ENCODE results near the gene TTLL5.

Gene TTLL5

DNA sequence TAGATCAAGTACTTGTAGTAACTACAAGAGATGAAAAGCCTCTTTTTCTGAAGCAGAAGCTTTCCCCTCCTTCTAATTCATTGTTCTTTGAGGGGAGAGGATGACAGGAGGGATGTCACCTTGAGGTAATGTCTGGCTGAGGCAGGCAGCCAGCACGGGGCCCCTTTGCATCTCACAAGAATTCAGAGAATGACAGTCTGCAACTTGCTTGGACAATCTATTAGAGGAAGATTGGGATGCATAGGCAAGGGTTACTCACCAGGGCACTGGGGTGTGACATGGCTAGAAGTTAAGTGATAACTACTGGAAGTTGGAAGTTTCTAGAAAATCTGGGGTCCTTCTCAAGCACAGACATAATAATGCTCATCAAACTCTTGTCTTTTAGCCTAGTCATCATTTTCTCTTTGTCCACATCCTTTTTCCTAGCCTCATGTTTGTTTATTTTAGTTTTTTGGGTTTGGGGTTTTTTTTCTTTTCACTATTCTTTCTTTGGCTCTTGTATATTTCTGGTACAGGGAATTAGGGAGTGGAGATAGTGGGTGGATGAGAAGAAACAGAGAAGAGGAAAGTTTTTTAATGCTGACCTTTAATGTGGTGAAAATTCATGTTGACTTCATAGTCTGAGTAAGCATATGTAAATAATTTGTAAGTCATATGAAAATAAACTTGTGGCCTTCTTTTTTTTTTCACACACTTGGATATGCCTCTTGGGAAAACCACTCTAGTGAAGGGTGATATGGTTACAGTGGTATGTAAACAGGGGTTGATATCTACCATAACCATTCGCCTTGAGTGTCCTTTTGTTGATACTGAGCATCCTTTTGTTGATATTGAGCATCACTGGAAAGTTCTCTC is 55.1 kb downstream of the TTLL5 start:
- TF ChIP-seq, protein P1, sequence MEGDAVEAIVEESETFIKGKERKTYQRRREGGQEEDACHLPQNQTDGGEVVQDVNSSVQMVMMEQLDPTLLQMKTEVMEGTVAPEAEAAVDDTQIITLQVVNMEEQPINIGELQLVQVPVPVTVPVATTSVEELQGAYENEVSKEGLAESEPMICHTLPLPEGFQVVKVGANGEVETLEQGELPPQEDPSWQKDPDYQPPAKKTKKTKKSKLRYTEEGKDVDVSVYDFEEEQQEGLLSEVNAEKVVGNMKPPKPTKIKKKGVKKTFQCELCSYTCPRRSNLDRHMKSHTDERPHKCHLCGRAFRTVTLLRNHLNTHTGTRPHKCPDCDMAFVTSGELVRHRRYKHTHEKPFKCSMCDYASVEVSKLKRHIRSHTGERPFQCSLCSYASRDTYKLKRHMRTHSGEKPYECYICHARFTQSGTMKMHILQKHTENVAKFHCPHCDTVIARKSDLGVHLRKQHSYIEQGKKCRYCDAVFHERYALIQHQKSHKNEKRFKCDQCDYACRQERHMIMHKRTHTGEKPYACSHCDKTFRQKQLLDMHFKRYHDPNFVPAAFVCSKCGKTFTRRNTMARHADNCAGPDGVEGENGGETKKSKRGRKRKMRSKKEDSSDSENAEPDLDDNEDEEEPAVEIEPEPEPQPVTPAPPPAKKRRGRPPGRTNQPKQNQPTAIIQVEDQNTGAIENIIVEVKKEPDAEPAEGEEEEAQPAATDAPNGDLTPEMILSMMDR (IDR thresholded peaks at IDR 0.05; ENCODE audit: insufficient read depth, low read length), result no peak
- TF ChIP-seq GABPA (IDR thresholded peaks at IDR 0.05; ENCODE audit: low read depth), result no peak
- no peak for TF ChIP-seq SPI1 (IDR thresholded peaks at IDR 0.05; ENCODE audit: borderline replicate concordance, low read depth)
- TF ChIP-seq POLR2AphosphoS5 (IDR thresholded peaks at IDR 0.05; ENCODE audit: low read depth), result no peak
- TF ChIP-seq, protein P2, sequence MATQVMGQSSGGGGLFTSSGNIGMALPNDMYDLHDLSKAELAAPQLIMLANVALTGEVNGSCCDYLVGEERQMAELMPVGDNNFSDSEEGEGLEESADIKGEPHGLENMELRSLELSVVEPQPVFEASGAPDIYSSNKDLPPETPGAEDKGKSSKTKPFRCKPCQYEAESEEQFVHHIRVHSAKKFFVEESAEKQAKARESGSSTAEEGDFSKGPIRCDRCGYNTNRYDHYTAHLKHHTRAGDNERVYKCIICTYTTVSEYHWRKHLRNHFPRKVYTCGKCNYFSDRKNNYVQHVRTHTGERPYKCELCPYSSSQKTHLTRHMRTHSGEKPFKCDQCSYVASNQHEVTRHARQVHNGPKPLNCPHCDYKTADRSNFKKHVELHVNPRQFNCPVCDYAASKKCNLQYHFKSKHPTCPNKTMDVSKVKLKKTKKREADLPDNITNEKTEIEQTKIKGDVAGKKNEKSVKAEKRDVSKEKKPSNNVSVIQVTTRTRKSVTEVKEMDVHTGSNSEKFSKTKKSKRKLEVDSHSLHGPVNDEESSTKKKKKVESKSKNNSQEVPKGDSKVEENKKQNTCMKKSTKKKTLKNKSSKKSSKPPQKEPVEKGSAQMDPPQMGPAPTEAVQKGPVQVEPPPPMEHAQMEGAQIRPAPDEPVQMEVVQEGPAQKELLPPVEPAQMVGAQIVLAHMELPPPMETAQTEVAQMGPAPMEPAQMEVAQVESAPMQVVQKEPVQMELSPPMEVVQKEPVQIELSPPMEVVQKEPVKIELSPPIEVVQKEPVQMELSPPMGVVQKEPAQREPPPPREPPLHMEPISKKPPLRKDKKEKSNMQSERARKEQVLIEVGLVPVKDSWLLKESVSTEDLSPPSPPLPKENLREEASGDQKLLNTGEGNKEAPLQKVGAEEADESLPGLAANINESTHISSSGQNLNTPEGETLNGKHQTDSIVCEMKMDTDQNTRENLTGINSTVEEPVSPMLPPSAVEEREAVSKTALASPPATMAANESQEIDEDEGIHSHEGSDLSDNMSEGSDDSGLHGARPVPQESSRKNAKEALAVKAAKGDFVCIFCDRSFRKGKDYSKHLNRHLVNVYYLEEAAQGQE (IDR thresholded peaks at IDR 0.05; ENCODE audit: insufficient replicate concordance, low read depth), result no peak
- Histone ChIP-seq H3K27me3 (ENCODE audit: insufficient read depth, poor library complexity, severe bottlenecking) (no peaks in the 10 kb centered on the region), H3K4me3 (replicated peaks; ENCODE audit: insufficient read depth, low read length) (no peak overlapping the region), H3K27ac (replicated peaks) (no peak overlapping the region)
- DNase-seq (ENCODE audit: low read depth in 1 of 2, low spot score in 1 of 2), result no peak

DNA sequence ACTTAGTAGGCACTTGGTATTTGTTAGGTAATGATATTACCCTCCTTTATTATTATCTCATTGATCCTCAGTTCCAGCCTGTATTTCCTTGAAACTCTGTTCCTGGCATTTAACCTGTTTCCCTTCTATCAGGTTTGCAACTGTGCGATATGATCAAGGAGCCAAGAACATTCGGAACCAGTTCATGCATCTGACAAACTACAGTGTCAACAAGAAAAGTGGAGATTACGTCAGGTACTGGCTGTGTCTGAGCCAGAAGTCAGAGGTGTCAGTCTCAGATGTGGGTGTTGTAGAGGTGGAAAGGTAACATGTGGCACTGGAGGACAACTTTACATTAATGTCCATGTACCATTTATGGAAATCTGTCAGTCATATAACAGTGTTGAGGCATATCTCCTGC is 56.7 kb downstream of the TTLL5 start:
- Histone ChIP-seq H3K4me3 (replicated peaks; ENCODE audit: insufficient read depth, low read length) (no peak overlapping the region), H3K27me3 (ENCODE audit: insufficient read depth, poor library complexity, severe bottlenecking) (no peaks in the 10 kb centered on the region), H3K27ac (replicated peaks) (no peak overlapping the region)
- no peak for TF ChIP-seq SPI1 (IDR thresholded peaks at IDR 0.05; ENCODE audit: borderline replicate concordance, low read depth)
- no peak for TF ChIP-seq POLR2AphosphoS5 (IDR thresholded peaks at IDR 0.05; ENCODE audit: low read depth)
- TF ChIP-seq, protein P1 (IDR thresholded peaks at IDR 0.05; ENCODE audit: insufficient read depth, low read length), result no peak
- TF ChIP-seq, protein P2 (IDR thresholded peaks at IDR 0.05; ENCODE audit: insufficient replicate concordance, low read depth), result no peak
- no peak for TF ChIP-seq GABPA (IDR thresholded peaks at IDR 0.05; ENCODE audit: low read depth)
- no peak for DNase-seq (ENCODE audit: low read depth in 1 of 2, low spot score in 1 of 2)

DNA sequence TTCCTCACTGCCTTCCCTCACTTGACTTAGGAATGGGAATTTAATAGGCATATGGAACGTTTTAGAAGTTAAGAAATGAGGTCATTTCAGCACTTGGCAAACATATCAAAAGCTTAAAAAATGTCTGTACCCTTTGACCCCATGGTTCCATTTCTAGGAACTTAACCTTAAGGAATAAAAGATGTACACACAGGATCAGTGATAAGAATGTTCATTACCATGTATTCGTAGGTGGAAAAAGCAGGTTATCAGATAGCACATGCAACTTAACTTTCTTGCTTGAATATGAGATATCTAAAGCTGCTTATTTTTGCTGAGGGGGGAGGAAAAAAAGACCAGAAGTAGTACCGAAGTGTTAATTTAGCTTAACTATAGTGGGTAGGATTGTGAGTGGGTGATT is 57.2 kb downstream of the TTLL5 start:
- H3K27ac ChIP-seq (replicated peaks), result no peak overlapping the region
- H3K27me3 ChIP-seq (ENCODE audit: insufficient read depth, poor library complexity, severe bottlenecking), result no peaks in the 10 kb centered on the region
- DNase-seq (ENCODE audit: low read depth in 1 of 2, low spot score in 1 of 2), result no peak
- TF ChIP-seq, protein P1 (IDR thresholded peaks at IDR 0.05; ENCODE audit: insufficient read depth, low read length), result no peak
- no peak for TF ChIP-seq SPI1 (IDR thresholded peaks at IDR 0.05; ENCODE audit: borderline replicate concordance, low read depth)
- H3K4me3 ChIP-seq (replicated peaks; ENCODE audit: insufficient read depth, low read length), result no peak overlapping the region
